GM21360 (cell line): ENCODE measurements around the gene NHERF1.

ENCODE experiments used
- ATAC-seq: cut with Tn5 transposase; IDR thresholded peaks from one replicate; pipeline ENCODE4 v1.9.1; 2021; ENCODE audit warnings: mild to moderate bottlenecking, moderate library complexity; ENCODE audit not compliant: unreplicated experiment

The NHERF1 gene

GRCh38 chr17:74748279-74748528 lies 224 bp upstream of the NHERF1 start:
- no peak for ATAC-seq

- no peak for ATAC-seq
Observed at GRCh38 chr17:74749279-74750038, 1.0 kb downstream of the NHERF1 start.

DNA sequence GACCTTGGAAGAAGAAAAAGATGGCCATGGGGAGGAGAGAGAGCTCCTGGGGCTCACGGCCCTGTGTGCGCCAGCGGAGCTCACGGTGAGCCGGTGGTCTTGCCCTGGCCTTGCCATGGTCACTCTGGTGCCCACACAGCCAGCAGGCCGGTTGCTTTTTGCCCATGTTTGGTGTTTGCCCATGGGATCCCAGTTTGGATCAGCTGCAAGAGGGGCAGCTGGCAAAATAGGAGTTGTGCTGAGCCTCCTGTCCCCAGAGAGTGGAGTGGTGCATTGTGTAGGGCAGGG lies 1.6 kb downstream of the NHERF1 start:
- ATAC-seq, result no peak

GRCh38 chr17:74750327-74751069 lies 2.1 kb downstream of the NHERF1 start:
- ATAC-seq, result no peak

DNA sequence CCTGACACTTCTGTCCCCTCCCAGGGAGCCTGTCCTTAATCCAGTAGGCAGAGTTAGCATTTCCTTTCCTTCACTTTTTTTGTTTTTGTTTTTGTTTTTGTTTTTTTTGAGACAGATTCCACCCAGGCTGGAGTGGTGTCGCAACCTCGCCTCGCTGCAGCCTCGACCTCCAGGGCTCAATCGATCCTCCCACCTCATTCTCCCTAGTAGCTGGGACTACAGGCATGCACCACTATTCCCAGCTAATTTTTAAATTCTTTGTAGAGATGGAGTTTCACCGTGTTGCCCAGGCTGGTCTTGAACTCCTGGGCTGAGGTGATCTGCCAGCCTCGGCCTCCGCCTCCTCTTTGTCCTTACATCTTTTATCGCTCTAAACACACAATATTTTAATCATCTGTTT lies 4.0 kb downstream of the NHERF1 start:
- no peak for ATAC-seq

DNA sequence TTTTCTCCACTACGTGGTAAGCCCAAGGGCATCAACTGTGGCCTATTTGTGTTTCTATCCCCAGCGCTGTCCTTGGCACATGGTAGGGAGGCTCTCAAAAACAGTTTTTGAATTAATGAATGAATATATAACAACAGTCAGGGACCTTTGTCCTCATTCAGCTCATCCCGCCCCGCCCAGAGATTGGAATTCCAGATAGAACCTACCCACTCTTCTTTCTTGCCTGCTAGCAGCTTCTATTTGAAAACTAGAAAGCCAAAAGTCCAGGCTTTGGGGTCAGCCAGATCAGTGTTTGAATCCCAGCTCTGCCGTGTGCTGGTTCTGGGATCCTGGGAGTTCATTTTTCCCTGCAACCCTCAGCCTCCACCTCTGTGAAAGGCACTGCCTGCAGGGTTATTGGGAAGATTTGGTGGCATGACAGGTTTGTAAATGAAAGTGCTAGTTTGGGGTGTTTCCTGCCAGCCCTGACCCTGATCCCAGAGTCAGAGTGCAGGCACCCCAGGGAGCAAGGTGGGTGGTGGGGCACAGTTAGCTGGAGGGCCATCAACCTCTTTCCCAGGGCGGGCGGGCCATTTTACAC lies 4.5 kb downstream of the NHERF1 start:
- no peak for ATAC-seq

GRCh38 chr17:74754832-74755231 lies 6.4 kb downstream of the NHERF1 start:
- no peak for ATAC-seq

DNA sequence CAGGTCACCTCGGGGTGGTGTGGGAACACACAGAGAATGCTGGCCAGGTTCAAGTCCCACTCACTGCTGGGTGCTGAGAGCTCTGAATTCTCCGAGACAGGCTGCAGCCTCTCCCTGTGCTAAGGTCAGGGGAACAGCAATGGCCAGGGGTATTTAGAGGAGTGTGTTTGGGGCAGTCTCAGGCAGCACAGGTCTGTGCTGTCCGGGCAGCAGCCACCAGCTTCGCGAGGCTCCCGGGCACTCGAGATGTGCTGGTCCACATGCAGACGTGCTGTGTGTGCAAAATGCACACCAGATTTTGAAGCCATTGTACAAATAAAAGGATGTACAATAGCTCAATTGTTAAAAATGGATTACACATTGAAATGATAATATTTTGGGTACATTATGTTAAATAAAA lies 7.1 kb downstream of the NHERF1 start:
- ATAC-seq, result no peak

DNA sequence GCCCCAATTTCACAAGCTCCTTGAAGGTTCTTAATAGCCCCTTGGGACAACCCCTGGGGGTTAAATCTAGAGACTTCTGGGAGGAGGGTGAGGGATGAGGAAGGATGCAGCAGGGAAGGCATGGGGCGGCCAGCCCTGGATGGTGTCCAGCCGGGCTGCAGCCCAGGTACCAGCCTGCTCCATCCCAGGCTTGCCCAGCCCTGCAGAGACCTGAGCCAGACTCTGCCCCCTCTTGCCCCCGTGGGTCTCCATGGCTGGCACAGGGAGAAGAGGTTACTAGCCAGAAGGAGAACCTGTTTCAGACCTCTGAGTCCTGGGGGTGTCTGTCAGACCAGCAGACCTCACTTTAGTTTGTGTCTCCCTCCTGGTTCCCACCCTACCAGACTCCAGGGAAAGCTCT lies 8.5 kb downstream of the NHERF1 start:
- no peak for ATAC-seq

- ATAC-seq, result no peak
Observed at GRCh38 chr17:74757502-74757901, 9.1 kb downstream of the NHERF1 start.

DNA sequence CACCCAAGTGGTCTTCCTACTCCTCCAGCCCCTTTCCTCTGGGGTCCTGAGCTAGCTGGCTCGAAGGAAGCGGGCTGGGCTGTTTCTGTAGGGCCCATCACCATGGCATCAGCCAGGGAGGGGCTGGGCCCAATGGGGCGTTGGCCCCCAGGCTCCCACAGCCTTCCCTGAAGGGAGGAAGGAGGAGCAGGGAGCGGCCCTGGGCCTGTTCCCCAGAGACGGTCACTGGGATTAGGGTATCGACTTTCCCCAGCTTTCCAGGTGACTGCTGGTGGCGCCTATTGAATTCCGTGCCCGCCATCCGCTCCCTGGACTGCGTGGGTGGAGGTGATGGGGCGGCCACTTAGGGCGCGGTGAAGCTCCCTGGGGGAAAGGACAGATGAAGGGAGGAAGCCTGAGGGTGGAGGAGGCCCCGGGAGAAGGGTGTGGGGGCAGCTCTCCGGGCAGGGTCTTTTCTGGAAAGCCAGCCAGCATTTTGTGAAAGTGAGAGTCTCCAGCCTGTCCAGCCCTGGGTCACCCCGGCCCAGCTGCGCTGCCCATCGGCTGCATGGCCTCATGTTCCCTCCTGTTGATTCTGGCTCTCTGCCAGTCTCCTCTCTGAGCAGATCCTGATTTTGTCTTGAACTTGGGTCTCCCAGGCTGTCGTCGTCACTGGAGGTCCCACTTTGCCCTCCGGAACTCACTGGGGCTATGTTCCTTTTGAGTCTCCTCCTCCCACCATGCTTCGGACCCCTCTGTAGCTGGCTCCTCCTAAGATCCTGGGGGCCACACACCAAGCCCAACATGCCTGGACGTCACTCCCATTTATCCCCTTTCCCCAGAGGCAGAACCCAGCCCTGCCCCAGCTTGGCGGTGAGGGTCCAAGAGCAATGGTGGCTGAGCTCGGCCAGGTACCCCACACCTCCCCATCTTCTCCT lies 9.8 kb downstream of the NHERF1 start:
- no peak for ATAC-seq

- no peak for ATAC-seq
Observed at GRCh38 chr17:74758848-74759168, 10.4 kb downstream of the NHERF1 start.

DNA sequence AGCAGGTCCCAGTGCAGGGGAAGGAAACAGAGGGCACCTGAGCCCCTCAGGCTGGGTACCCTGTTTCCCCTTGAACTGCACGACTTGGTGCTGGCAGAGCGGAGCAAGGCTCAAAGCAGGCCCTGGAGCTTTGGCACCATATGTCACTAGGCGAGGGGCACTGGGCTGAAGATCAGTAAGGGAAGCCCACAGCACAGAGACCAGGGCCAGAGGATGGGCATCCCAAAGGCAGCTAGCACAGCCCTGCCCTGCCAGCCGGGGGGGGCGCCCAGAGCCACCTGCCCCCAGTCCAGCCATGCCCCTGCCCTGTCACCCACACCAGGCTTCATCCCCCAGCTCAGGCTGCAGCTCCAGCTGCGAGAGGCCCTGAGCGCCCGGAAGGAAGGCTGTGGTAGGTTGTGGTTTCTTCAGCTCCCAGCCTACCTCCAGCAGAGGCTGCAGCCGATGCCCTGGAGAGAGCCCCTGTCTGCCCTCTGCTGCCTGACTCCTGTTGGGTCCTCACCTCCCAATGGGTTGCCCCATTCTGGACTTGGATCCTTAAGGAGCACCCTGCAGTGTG lies 10.9 kb downstream of the NHERF1 start:
- no peak for ATAC-seq

DNA sequence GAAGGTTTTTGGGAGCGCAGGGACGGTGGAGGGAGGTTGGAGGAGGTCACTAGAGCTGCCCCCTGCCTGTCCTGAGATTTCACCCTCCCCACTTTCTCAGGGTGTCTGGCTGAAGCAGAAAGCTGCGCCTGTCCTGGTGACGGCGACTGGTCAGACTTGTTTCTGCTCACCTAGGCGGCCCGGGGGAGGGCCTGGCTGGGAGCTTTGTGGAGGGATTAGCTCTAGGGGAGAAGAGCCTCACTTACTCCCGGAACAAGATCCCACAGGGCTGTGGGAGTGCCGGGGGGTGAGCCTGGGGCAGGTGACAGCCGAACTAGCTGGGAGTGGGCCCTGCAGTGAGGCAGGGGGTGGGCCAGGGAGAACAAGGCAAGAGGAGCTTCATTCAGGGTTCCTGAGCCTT lies 11.5 kb downstream of the NHERF1 start:
- ATAC-seq, result no peak

DNA sequence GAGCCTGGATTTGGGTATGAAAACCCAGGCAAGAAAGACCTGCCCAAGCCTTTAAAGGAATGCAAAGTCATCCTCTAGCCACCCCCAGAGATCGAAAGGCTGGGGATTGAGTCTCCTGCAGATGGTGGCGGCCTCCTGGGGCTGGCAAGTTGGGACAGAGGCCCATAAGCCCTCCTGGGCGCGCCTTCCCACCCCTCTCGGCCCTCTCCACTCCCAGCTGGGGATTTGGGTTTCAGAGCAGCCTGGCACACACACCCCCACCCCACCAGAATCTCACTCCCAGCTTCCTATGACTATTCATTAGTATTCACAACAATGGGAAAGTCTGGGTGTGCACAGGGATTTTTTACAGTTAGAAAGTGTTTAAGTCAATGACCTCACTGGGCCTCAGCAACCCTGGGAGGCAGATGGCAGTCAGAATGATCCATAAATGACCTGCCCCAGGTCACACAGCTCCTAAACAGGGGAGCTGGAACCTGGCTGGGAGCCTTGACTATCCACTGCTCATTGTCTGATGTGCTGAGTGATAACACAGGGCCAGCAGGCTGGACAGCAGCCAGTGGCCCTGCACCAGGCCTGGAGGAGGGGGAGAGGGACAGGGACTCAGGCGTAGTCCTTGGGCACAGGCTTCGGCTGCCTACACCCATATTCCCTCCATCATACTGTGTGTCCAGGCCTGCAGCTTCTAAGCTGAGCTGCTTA lies 12.1 kb downstream of the NHERF1 start:
- ATAC-seq, result no peak

- no peak for ATAC-seq
Observed at GRCh38 chr17:74761419-74761818, 13.0 kb downstream of the NHERF1 start.

GRCh38 chr17:74761931-74762330 lies 13.5 kb downstream of the NHERF1 start:
- no peak for ATAC-seq

- ATAC-seq, result no peak
Observed at GRCh38 chr17:74763565-74764387, 15.3 kb downstream of the NHERF1 start.

- ATAC-seq, result no peak
Observed at GRCh38 chr17:74764751-74765286, 16.4 kb downstream of the NHERF1 start.

DNA sequence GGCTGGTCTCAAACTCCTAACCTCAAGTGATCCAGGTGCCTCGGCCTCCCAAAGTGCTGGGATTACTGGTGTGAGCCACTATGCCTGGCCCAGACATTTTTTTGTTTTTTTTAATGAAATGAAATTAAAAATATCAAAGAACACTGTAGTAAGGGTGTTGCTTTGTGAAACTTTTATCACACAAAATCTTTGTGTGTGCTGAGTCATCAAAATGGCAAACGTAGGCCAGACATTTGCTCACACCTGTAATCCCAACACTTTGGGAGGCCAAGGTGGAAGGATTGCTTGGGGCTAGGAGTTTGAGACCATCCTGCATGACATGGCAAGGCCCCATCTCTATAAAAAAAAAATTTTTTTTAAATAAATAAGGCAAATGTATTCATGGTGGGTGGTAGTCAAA lies 18.0 kb downstream of the NHERF1 start:
- ATAC-seq, result no peak
